K562 (cell line): ENCODE measurements around the gene PRR5. TPM values are rescaled to one million over a fixed set of nuclear protein-coding genes. Genes with fewer than 3 reads are reported as not detected.

ENCODE experiments used
- ATAC-seq: fragments of 200-7000 bp; cut with Tn5 transposase; 3 replicates; pipeline ENCODE4 v1.9.1; 2020; ENCODE audit warnings: moderate library complexity
- BruUV-seq: library from RNA; stranded (reverse); fragments of 400-500 nt; replicated peaks from 2 replicates; lab custom pipeline; 2021; lab: Mats Ljungman, UMichigan
- CTCF ChIA-PET: fragments of 300-600 bp; formaldehyde crosslinking; extraction: SDS; loops from one replicate; lab custom pipeline; 2021; ENCODE audit warnings: low intra/inter-chr PET ratio; lab: Yijun Ruan, JAX
- POLR2A ChIA-PET: fragments of 300-600, 350-650 bp; sonication (Branson Sonifier 250); formaldehyde crosslinking; extraction: SDS; loops from one replicate; lab custom pipeline; 2021; ENCODE audit warnings: antibody characterized with exemption, inconsistent platforms; lab: Yijun Ruan, JAX
- DNase-seq, 4 experiments: peaks; one replicate each; pipeline versions ENCODE4 v3.0.0 to v3.0.0-alpha.2; 2011 to 2018; ENCODE audit warnings: low spot score in 3 of 4, mixed read lengths in 3 of 4; ENCODE audit errors: extremely low read depth in 1 of 4
- FAIRE-seq: peaks from 2 replicates; lab custom pipeline; 2011; peaks lifted over from hg19 to GRCh38; lab: Jason Lieb, UNC
- H2AFZ ChIP-seq: 2 replicates; pipeline ENCODE4 v1.6.0; 2011; ENCODE audit warnings: low read depth, low read length, control low read depth, inconsistent platforms
- H3K27ac ChIP-seq: fragments of 200-600 bp; 3 replicates; pipeline ENCODE4 v1.8.0; 2011; ENCODE audit warnings: low read depth, mild to moderate bottlenecking, control low read depth, inconsistent platforms, low read length, moderate library complexity, mixed read lengths; ENCODE audit errors: extremely low read depth
- H3K27me3 ChIP-seq, 2 experiments: fragments of 300-600 bp in 1 of 2; 2 replicates in 1 of 2; 3 replicates in 1 of 2; pipeline versions ENCODE4 v1.6.0 to v1.8.0; 2011; ENCODE audit warnings: inconsistent platforms in 2 of 2, low read length in 2 of 2, mild to moderate bottlenecking in 1 of 2, mixed read lengths in 1 of 2, moderate library complexity in 1 of 2; ENCODE audit not compliant: control insufficient read depth in 2 of 2, insufficient read depth in 2 of 2
- H3K36me3 ChIP-seq: fragments of 300-600 bp; 3 replicates; pipeline ENCODE4 v1.8.0; 2011; ENCODE audit warnings: mild to moderate bottlenecking, low read length, inconsistent platforms; ENCODE audit not compliant: control insufficient read depth, insufficient read depth
- H3K4me1 ChIP-seq, 2 experiments: fragments of 200-600 bp in 1 of 2; replicated peaks in 1 of 2; 2 replicates in 1 of 2; 3 replicates in 1 of 2; pipeline versions ENCODE4 v1.5.1 to v1.8.0; 2011; ENCODE audit warnings: inconsistent platforms in 2 of 2, low read length in 2 of 2, mild to moderate bottlenecking in 1 of 2, mixed read lengths in 1 of 2, moderate library complexity in 1 of 2; ENCODE audit not compliant: control insufficient read depth in 2 of 2, insufficient read depth in 2 of 2
- H3K4me2 ChIP-seq: 2 replicates; pipeline ENCODE4 v1.6.1; 2011; ENCODE audit warnings: low read length, control low read depth, inconsistent platforms, mixed read lengths; ENCODE audit not compliant: insufficient read depth
- H3K4me3 ChIP-seq: fragments of 200-600 bp; sonication (generic), shearing (Covaris generic); 2 replicates; pipeline ENCODE4 v1.5.1; 2016; ENCODE audit warnings: control low read depth, inconsistent platforms
- H3K79me2 ChIP-seq: fragments of 200-600 bp; 3 replicates; pipeline ENCODE4 v1.8.0; 2011; ENCODE audit warnings: low read length, inconsistent platforms; ENCODE audit not compliant: control insufficient read depth, insufficient read depth
- H3K9ac ChIP-seq, 2 experiments: 2 replicates each; pipeline versions ENCODE4 v1.6.0 to v1.6.1; 2011; ENCODE audit warnings: low read depth in 2 of 2, low read length in 2 of 2, control low read depth in 1 of 2, inconsistent platforms in 1 of 2, mild to moderate bottlenecking in 1 of 2, mixed read lengths in 1 of 2; ENCODE audit not compliant: insufficient read depth in 1 of 2
- H3K9me1 ChIP-seq: one replicate; pipeline ENCODE4 v1.6.0; 2011; ENCODE audit warnings: inconsistent platforms, mild to moderate bottlenecking, low read length, moderate library complexity; ENCODE audit not compliant: control insufficient read depth, insufficient read depth
- H3K9me3 ChIP-seq: replicated peaks from 2 replicates; pipeline ENCODE4 v1.5.1; 2011; ENCODE audit warnings: low read depth, low read length, inconsistent platforms; ENCODE audit not compliant: control insufficient read depth, insufficient read depth
- H4K20me1 ChIP-seq: replicated peaks from 2 replicates; pipeline ENCODE4 v1.6.1; 2011; ENCODE audit warnings: low read length, inconsistent platforms, mixed read lengths; ENCODE audit not compliant: control insufficient read depth, insufficient read depth
- FOXP1 ChIP-seq: sonication (generic); formaldehyde crosslinking; IDR thresholded peaks from 2 replicates; pipeline ENCODE4 v1.8.0; 2022; ENCODE audit warnings: mild to moderate bottlenecking, missing genetic modification reagents
- NFIX ChIP-seq: fragments of 250-450 bp; sonication (Bioruptor Pico); IDR thresholded peaks from 2 replicates; pipeline ENCODE4 v1.4.0; 2020; ENCODE audit warnings: low read depth, mild to moderate bottlenecking, moderate library complexity
- PHF20 ChIP-seq: fragments of 450-650 bp; IDR thresholded peaks from 2 replicates; pipeline ENCODE4 v1.6.1; 2018; ENCODE audit not compliant: partially characterized antibody
- PTBP1 ChIP-seq: fragments of 200-400 bp; formaldehyde crosslinking; IDR thresholded peaks from 2 replicates; pipeline ENCODE4 v1.6.1; 2017; ENCODE audit warnings: low read depth, low read length
- ZNF134 ChIP-seq: fragments of 250-450 bp; sonication (Bioruptor Pico); conservative IDR thresholded peaks from 2 replicates; pipeline ENCODE4 v1.4.0; 2020
- ZNF445 ChIP-seq: fragments of 250-450 bp; sonication (Bioruptor Pico); IDR thresholded peaks from 2 replicates; pipeline ENCODE4 v1.4.0; 2020; ENCODE audit warnings: low read depth, mild to moderate bottlenecking, moderate library complexity
- WGBS: fragments of 100-300 bp; shearing (Covaris generic); methylation state at CpG from one replicate; pipeline ENCODE4 v1.1.6; 2016; ENCODE audit warnings: low coverage, mixed read lengths; ENCODE audit not compliant: insufficient coverage; ENCODE audit errors: missing lambda C conversion rate; 5-methylcytosine and 5-hydroxymethylcytosine counted together
- in situ Hi-C: fragments of 300-500 bp; cut with MboI; formaldehyde crosslinking; loops from 4 replicates; pipeline ENCODE4 v1.15.0; 2018; ENCODE audit warnings: inconsistent platforms, mixed read lengths
- intact Hi-C: fragments of 100-400 bp; cut with micrococcal nuclease; formaldehyde crosslinking; loops from 2 replicates; pipeline ENCODE4 v1.14.2; 2022
- polyA plus RNA-seq, 8 experiments: library from polyadenylated mRNA; depleted of rRNA in 4 of 8; stranded (reverse) in 5 of 8; unstranded in 3 of 8; fragments of >200 nt; fragmentation: Nextera tagmentation in 2 of 8; fragmentation: Illumina TruSeq in 1 of 8; extraction: Ambion mirVana in 2 of 8; extraction: Trizol in 1 of 8; gene quantifications; 2 replicates each; pipeline versions ENCODE4 v1.2.1 to v1.2.3, GENCODE V29; 2011 to 2014; ENCODE audit warnings: inconsistent platforms in 1 of 8, missing spikeins in 1 of 8
- total RNA-seq, 7 experiments: library from RNA; depleted of rRNA in 6 of 7; stranded (reverse); fragments of >200 nt in 6 of 7; fragmentation: Illumina TruSeq in 2 of 7; extraction: Trizol in 2 of 7; gene quantifications; 2 replicates each; pipeline versions ENCODE4 v1.2.1 to v1.2.3, GENCODE V29; 2011 to 2021; ENCODE audit warnings: low replicate concordance in 1 of 7
- TF ChIP-seq, protein P1 (sequence below), 2 experiments: fragments of 450-650 bp; IDR thresholded peaks; 2 replicates each; pipeline ENCODE4 v1.6.1; 2016; ENCODE audit warnings: mild to moderate bottlenecking in 2 of 2, borderline replicate concordance in 1 of 2, low read depth in 1 of 2, moderate library complexity in 1 of 2

Gene PRR5
- total and polyA plus RNA-seq, 9 of the 15 experiments (the other 6 are each of a cell fraction or from before 2014, with no cell fraction given) = 0.13 to 21.0 (median 7.5) TPM

- Histone ChIP-seq H3K79me2 (no peaks in the 10 kb centered on the region), H3K9me1 (no peaks in the 10 kb centered on the region), H2AFZ (no peak overlapping the region), H3K27ac (no peak overlapping the region), H3K4me3 (no peak overlapping the region), H3K27me3 (no peaks in the 10 kb centered on the region), H4K20me1 (no peaks in the 10 kb centered on the region; the same call in 1 of the 2 replicates), H3K4me1 (peaks cover 0 to 21% of the 10 kb centered on the region in 2 experiments; a peak in 2 of 5 replicates), H3K36me3 (peaks cover 6% of the 10 kb centered on the region; the same call in 1 of the 3 replicates), H3K9me3 (no peaks in the 10 kb centered on the region), H3K4me2 (no peak overlapping the region), H3K9ac (no peak overlapping the region)
- TF ChIP-seq ZNF134 (no peak), PHF20 (no peak), ZNF445 (CRISPR knock-in tag) (no peak), FOXP1 (CRISPR knock-in tag) (no peak), PTBP1 (no peak), NFIX (CRISPR knock-in tag) (no peak)
- TF ChIP-seq, protein P1, sequence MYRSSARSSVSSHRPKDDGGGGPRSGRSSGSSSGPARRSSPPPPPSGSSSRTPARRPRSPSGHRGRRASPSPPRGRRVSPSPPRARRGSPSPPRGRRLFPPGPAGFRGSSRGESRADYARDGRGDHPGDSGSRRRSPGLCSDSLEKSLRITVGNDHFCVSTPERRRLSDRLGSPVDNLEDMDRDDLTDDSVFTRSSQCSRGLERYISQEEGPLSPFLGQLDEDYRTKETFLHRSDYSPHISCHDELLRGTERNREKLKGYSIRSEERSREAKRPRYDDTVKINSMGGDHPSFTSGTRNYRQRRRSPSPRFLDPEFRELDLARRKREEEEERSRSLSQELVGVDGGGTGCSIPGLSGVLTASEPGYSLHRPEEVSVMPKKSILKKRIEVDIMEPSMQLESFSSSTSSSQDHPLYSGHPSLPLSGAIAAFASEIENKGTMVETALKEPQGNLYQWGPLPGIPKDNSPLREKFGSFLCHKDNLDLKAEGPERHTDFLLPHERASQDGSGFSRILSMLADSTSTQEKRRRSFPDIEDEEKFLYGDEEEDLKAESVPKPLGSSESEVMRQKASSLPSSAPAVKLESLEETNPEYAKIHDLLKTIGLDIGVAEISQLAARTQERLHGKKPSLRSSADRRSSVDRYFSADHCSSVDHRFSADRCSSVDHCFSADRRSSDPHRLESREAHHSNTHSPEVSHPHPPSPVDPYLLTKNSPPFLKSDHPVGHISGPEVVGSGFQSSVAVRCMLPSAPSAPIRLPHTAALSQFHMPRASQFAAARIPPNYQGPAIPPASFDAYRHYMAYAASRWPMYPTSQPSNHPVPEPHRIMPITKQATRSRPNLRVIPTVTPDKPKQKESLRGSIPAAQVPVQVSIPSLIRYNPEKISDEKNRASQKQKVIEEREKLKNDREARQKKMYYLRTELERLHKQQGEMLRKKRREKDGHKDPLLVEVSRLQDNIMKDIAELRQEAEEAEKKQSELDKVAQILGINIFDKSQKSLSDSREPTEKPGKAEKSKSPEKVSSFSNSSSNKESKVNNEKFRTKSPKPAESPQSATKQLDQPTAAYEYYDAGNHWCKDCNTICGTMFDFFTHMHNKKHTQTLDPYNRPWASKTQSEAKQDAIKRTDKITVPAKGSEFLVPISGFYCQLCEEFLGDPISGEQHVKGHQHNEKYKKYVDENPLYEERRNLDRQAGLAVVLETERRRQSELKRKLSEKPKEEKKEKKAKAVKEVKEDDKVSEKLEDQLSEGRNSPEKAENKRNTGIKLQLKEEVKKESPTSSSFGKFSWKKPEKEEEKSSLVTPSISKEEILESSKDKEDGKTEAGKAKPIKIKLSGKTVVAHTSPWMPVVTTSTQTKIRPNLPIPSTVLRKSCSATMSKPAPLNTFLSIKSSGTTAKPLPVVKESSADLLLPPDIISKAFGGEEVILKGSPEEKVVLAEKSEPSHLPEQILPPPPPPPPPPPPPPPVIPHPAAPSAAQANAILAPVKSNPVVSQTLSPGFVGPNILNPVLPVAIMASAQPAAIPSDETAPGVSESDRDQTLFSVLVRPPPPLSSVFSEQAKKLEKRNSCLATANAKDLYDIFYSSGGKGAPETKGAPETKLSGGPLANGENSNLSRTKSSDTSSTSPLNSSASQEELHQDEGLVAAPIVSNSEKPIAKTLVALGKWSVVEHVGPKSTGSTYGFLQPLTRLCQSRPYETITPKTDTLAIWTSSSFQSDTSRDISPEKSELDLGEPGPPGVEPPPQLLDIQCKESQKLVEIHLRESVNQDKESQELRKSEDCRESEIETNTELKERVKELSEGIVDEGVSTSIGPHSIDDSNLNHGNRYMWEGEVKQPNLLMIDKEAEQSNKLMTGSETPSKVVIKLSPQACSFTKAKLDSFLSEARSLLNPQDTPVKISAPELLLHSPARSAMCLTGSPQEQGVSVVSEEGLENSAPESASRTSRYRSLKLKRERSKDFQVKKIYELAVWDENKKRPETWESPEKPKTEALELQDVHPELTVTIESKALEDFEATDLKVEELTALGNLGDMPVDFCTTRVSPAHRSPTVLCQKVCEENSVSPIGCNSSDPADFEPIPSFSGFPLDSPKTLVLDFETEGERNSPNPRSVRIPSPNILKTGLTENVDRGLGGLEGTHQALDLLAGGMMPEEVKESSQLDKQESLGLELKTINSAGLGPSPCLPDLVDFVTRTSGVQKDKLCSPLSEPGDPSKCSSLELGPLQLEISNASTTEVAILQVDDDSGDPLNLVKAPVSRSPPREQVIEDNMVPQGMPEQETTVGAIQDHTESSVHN (IDR thresholded peaks at IDR 0.05; ENCODE audit: borderline replicate concordance in 1 of 2, low read depth in 1 of 2) = no peak
- CTCF ChIA-PET = no interaction called here
- no TSS peak for BruUV-seq
- ATAC-seq (no peak), FAIRE-seq (no peak), DNase-seq (no peak)
- intact Hi-C loops = no loop called here
- in situ Hi-C loops = no loop called here
- POLR2A ChIA-PET = interaction anchor here (0.6 to 1.0 kb wide), 2 partner anchors 10 to 17 kb away, joined by 3 read pairs; no protein-coding TSS in a partner anchor
- 90% methylated on average over 4 of the region's 8 CpGs for WGBS
Observed at GRCh38 chr22:44724859-44725258, 22.9 kb downstream of the PRR5 start.
